Esophagus muscularis mucosa (tissue), 3 donors: Measurements from ENCODE around the gene PHB1.

ENCODE experiments used
- POLR2A ChIP-seq: fragments of 450-650 bp; IDR thresholded peaks from one replicate; pipeline ENCODE4 v1.6.1; 2017; ENCODE audit warnings: antibody characterized with exemption, moderate library complexity, mild to moderate bottlenecking, low read depth
- TF ChIP-seq, protein P1 (sequence below), 3 experiments: fragments of 200-600 bp in 2 of 3; fragments of 450-650 bp in 1 of 3; sonication (generic) in 2 of 3; IDR thresholded peaks; one replicate each; pipeline ENCODE4 v1.5.1; 2017 to 2019; ENCODE audit warnings: antibody characterized with exemption in 3 of 3, mild to moderate bottlenecking in 2 of 3, moderate library complexity in 1 of 3

DNA sequence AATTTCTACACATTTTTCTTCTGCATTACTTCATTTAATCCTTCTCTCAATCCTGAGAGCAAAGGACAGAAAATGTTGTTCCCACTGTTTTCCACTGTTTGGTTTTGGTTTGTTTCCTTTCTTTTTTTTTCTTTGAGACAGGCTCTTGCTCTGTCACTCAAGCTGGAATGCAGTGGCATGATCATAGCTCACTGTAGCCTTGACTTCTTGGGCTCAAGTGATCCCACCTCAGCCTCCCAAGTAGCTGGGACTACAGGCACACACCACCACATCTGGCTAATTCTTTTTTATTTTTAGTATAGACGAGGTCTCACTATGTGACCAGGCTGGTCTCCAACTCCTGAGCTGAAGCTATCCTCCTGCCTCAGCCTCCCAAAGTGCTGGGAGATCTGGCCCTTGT is 45.6 kb downstream of the PHB1 start:
- TF ChIP-seq, protein P1, sequence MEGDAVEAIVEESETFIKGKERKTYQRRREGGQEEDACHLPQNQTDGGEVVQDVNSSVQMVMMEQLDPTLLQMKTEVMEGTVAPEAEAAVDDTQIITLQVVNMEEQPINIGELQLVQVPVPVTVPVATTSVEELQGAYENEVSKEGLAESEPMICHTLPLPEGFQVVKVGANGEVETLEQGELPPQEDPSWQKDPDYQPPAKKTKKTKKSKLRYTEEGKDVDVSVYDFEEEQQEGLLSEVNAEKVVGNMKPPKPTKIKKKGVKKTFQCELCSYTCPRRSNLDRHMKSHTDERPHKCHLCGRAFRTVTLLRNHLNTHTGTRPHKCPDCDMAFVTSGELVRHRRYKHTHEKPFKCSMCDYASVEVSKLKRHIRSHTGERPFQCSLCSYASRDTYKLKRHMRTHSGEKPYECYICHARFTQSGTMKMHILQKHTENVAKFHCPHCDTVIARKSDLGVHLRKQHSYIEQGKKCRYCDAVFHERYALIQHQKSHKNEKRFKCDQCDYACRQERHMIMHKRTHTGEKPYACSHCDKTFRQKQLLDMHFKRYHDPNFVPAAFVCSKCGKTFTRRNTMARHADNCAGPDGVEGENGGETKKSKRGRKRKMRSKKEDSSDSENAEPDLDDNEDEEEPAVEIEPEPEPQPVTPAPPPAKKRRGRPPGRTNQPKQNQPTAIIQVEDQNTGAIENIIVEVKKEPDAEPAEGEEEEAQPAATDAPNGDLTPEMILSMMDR (IDR thresholded peaks at IDR 0.05): no peak
- no peak for TF ChIP-seq POLR2A
